ENCODE results near the gene TNFSF15.

DNA sequence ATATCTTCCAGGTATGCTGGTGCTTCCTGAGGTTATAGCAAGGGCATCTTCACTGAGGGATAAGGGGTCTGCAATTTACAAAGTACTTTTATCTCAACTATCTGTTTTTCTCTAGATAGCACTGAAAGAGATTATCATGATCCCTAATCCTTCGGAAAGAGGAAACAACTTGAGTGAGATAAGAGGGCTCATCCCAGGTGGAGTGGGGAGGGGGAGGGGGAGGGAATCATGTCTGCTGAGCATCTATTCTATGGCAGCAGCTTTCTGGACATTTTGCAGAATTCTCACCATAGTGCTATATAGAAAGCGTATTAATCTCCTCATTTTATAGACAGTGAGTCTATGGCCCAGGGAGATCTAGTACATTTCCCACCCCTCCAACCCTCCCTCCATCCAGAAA, 5.9 kb downstream of the TNFSF15 start:
- TF ChIP-seq, protein P1, sequence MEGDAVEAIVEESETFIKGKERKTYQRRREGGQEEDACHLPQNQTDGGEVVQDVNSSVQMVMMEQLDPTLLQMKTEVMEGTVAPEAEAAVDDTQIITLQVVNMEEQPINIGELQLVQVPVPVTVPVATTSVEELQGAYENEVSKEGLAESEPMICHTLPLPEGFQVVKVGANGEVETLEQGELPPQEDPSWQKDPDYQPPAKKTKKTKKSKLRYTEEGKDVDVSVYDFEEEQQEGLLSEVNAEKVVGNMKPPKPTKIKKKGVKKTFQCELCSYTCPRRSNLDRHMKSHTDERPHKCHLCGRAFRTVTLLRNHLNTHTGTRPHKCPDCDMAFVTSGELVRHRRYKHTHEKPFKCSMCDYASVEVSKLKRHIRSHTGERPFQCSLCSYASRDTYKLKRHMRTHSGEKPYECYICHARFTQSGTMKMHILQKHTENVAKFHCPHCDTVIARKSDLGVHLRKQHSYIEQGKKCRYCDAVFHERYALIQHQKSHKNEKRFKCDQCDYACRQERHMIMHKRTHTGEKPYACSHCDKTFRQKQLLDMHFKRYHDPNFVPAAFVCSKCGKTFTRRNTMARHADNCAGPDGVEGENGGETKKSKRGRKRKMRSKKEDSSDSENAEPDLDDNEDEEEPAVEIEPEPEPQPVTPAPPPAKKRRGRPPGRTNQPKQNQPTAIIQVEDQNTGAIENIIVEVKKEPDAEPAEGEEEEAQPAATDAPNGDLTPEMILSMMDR (IDR thresholded peaks at IDR 0.05): no peak
- TF ChIP-seq POLR2A (IDR thresholded peaks at IDR 0.05): no peak
- no peak for TF ChIP-seq EP300 (IDR thresholded peaks at IDR 0.05)

Data from ovary (tissue), 3 donors.